DND-41 (cell line): Measurements from ENCODE around the gene TBX4.
"Not testable (repeated sequence)": the region's sequence is repeated elsewhere in the genome, so short reads cannot be mapped to it uniquely, and the experiment has no call there.

Experiments used
- ATAC-seq: fragments of 200-7000 bp; cut with Tn5 transposase; 3 replicates; pipeline ENCODE4 v1.9.1; 2021; ENCODE audit warnings: low read depth; ENCODE audit not compliant: insufficient read depth
- DNase-seq: peaks from one replicate; pipeline ENCODE4 v3.0.0-alpha.2; 2020
- H2AFZ ChIP-seq: 2 replicates; pipeline ENCODE4 v1.6.0; 2012; ENCODE audit warnings: low read depth, low read length
- H3K27ac ChIP-seq: 2 replicates; pipeline ENCODE4 v1.5.1; 2012; ENCODE audit warnings: low read length, inconsistent platforms
- H3K27me3 ChIP-seq: fragments of 200-600 bp; sonication (generic); 2 replicates; pipeline ENCODE4 v1.6.0; 2012; ENCODE audit warnings: low read length, mild to moderate bottlenecking, inconsistent platforms; ENCODE audit not compliant: insufficient read depth, poor library complexity
- H3K36me3 ChIP-seq: 2 replicates; pipeline ENCODE4 v1.5.1; 2012; ENCODE audit warnings: low read length, inconsistent platforms; ENCODE audit not compliant: insufficient read depth
- H3K4me1 ChIP-seq: 2 replicates; pipeline ENCODE4 v1.5.1; 2012; ENCODE audit warnings: mild to moderate bottlenecking, low read length; ENCODE audit not compliant: insufficient read depth
- H3K4me2 ChIP-seq: 2 replicates; pipeline ENCODE4 v1.6.0; 2012; ENCODE audit warnings: mild to moderate bottlenecking, moderate library complexity, low read length, inconsistent platforms; ENCODE audit not compliant: insufficient read depth
- H3K4me3 ChIP-seq, 2 experiments: fragments of 200-600 bp in 1 of 2; shearing (Covaris generic) in 1 of 2; 2 replicates each; pipeline ENCODE4 v1.5.1; 2012 to 2016; ENCODE audit warnings: inconsistent platforms in 2 of 2, low read length in 2 of 2, mild to moderate bottlenecking in 2 of 2, low read depth in 1 of 2, moderate library complexity in 1 of 2
- H3K79me2 ChIP-seq: 2 replicates; pipeline ENCODE4 v1.6.0; 2012; ENCODE audit warnings: low read length, inconsistent platforms; ENCODE audit not compliant: insufficient read depth
- H3K9ac ChIP-seq: 2 replicates; pipeline ENCODE4 v1.6.0; 2012; ENCODE audit warnings: low read depth, mild to moderate bottlenecking, inconsistent platforms, low read length, moderate library complexity
- H3K9me3 ChIP-seq: 2 replicates; pipeline ENCODE4 v1.5.1; 2012; ENCODE audit warnings: low read length, moderate library complexity, mild to moderate bottlenecking, inconsistent platforms; ENCODE audit not compliant: insufficient read depth, severe bottlenecking
- H4K20me1 ChIP-seq: 2 replicates; pipeline ENCODE4 v1.6.0; 2012; ENCODE audit warnings: low read length; ENCODE audit not compliant: insufficient read depth
- EZH2 ChIP-seq: IDR thresholded peaks from 3 replicates; pipeline ENCODE4 v1.6.1; 2012; ENCODE audit warnings: borderline replicate concordance, low read depth, mild to moderate bottlenecking, moderate library complexity, low read length, inconsistent platforms; ENCODE audit not compliant: severe bottlenecking
- TF ChIP-seq, protein P1 (sequence below): IDR thresholded peaks from 2 replicates; pipeline ENCODE4 v1.5.1; 2012; ENCODE audit warnings: borderline replicate concordance, low read length, moderate library complexity, mild to moderate bottlenecking; ENCODE audit not compliant: poor library complexity, severe bottlenecking; ENCODE audit errors: extremely low read depth

Gene TBX4

DNA sequence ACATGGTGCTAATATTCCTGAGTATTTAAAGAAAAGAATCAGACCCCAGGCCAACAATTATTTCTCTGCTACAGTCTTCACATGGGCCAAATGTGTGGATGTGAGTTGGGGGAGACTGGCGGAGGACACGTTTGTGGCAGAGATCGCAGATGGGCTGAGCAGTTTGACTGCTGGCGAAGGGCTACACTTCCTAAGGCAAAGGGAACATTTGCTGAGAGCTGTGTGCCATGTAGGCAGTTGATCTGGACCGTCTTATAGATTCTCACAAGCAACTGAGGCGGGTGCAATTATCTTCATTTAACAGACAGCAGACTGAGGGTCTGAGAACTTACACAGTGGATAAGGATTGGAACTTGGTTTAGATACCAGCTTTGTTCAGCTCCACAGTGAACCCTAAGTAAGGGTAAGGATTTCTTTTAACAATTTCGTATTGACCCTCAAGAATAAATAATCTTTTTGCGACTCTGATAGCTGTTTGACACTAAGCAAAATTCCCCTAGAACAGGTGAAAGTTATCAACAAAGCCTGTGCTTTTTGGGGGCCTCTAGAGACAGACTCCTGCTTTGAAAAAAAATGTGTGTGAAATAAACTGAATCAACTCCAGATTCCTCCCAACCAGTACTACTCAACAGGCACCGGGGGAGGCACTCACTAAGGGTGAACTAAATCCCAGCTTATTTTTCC is 55.3 kb downstream of the TBX4 start:
- Histone ChIP-seq H3K79me2 (no peaks in the 10 kb centered on the region), H3K9ac (no peak overlapping the region), H3K36me3 (no peaks in the 10 kb centered on the region), H3K27ac (no peak overlapping the region), H4K20me1 (no peaks in the 10 kb centered on the region), H3K4me2 (no peak overlapping the region), H3K27me3 (peaks cover 2% of the 10 kb centered on the region), H3K4me3 (no peak overlapping the region), H3K9me3 (no peaks in the 10 kb centered on the region), H2AFZ (no peak overlapping the region), H3K4me1 (no peaks in the 10 kb centered on the region)
- ATAC-seq (no peak), DNase-seq (no peak)
- TF ChIP-seq EZH2 = no peak
- TF ChIP-seq, protein P1, sequence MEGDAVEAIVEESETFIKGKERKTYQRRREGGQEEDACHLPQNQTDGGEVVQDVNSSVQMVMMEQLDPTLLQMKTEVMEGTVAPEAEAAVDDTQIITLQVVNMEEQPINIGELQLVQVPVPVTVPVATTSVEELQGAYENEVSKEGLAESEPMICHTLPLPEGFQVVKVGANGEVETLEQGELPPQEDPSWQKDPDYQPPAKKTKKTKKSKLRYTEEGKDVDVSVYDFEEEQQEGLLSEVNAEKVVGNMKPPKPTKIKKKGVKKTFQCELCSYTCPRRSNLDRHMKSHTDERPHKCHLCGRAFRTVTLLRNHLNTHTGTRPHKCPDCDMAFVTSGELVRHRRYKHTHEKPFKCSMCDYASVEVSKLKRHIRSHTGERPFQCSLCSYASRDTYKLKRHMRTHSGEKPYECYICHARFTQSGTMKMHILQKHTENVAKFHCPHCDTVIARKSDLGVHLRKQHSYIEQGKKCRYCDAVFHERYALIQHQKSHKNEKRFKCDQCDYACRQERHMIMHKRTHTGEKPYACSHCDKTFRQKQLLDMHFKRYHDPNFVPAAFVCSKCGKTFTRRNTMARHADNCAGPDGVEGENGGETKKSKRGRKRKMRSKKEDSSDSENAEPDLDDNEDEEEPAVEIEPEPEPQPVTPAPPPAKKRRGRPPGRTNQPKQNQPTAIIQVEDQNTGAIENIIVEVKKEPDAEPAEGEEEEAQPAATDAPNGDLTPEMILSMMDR = no peak

DNA sequence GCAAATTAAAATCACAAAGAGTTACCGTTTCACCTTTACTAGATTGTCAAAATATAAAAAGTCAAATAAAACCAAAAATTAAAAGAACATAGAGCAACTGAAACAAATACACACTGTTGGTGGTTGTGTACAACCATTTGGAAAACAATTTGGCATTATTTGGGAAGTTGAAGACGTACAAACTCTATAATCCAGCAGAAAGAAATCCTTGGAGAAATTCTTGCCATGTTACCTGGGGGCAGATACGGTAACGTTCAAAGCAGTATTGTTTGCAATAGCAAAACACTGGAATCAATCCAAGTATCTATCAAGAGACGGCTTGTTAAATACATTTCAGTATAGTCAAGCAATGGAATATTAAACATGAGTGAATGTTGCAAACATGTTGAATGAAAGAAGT is 56.7 kb downstream of the TBX4 start:
- Histone ChIP-seq H3K4me2 (no peak overlapping the region), H3K4me1 (no peaks in the 10 kb centered on the region), H3K9me3 (no peaks in the 10 kb centered on the region), H3K36me3 (no peaks in the 10 kb centered on the region), H3K4me3 (no peak overlapping the region), H2AFZ (no peak overlapping the region), H3K9ac (no peak overlapping the region), H4K20me1 (no peaks in the 10 kb centered on the region), H3K27ac (no peak overlapping the region), H3K79me2 (no peaks in the 10 kb centered on the region), H3K27me3 (peaks cover 2% of the 10 kb centered on the region)
- DNase-seq (no peak), ATAC-seq (no peak)
- TF ChIP-seq EZH2 = no peak
- TF ChIP-seq, protein P1 = no peak

DNA sequence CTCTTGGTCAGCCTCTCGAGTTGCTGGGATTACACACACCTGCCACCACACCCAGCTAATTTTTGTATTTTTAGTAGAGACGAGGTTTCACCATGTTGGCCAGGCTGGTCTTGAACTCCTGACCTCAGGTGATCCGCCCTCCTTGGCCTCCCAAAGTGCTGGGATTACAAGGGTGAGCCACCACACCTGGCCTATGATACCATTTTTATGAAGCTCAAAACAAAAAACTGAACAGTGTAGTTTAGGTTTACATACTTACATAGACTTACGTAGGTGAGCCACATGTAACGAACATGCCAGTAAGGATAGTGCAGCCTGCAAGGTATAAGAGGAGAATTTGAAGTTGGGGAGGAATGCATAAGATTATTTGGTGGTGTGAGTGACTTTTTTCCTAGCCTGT is 57.2 kb downstream of the TBX4 start:
- not testable (repeated sequence) for H3K27ac ChIP-seq, H3K4me3 ChIP-seq

DNA sequence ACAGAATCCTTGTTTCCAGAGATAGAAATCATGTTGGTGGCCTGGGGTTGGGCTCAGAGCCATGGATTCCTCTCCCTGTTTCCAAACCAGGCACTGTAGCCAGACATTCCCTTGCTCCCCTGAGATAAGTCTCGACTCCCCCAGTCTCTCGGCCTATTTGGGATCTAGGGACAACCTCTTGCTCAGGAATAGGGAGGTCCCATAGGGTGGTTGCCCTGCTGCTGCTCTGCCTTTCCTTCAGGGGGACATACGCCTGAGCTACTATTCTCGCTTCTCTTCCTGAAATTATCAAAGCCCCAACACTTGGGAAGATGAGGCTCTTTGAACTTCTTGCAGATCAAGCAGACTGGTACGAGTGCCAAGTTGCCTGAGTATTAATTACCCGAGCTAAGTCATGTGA is 58.0 kb downstream of the TBX4 start:
- no peak overlapping the region for H2AFZ ChIP-seq
- H3K27ac ChIP-seq = no peak overlapping the region
- DNase-seq (no peak), ATAC-seq (no peak)
- no peaks in the 10 kb centered on the region for H3K4me1 ChIP-seq
- TF ChIP-seq, protein P1 = no peak
- TF ChIP-seq EZH2 = no peak
- H3K36me3 ChIP-seq = no peaks in the 10 kb centered on the region
- H4K20me1 ChIP-seq = no peaks in the 10 kb centered on the region
- no peaks in the 10 kb centered on the region for H3K9me3 ChIP-seq
- H3K9ac ChIP-seq = no peak overlapping the region
- H3K27me3 ChIP-seq = peaks cover 2% of the 10 kb centered on the region
- no peak overlapping the region for H3K4me2 ChIP-seq
- no peak overlapping the region for H3K4me3 ChIP-seq
- H3K79me2 ChIP-seq = no peaks in the 10 kb centered on the region

More for the DNA sequence above, 57.2 kb downstream of the TBX4 start:
- H3K36me3 ChIP-seq, H3K4me2 ChIP-seq, DNase-seq, H3K79me2 ChIP-seq, H3K9me3 ChIP-seq, H4K20me1 ChIP-seq, H2AFZ ChIP-seq, H3K27me3 ChIP-seq, ATAC-seq, H3K9ac ChIP-seq, H3K4me1 ChIP-seq: not testable (repeated sequence)
